ENCODE data around the gene SPATS2.

Gene SPATS2

GRCh38 chr12:49352351-49352750 is 14.9 kb upstream of the SPATS2 start:
- Histone ChIP-seq H3K9me3 (no peaks in the 10 kb centered on the region), H3K4me3 (ENCODE audit: low read depth in 1 of 2, low read length in 1 of 2) (no peak overlapping the region), H3K27ac (no peak overlapping the region), H3K27me3 (peaks cover 98% of the 10 kb centered on the region), H3K4me1 (ENCODE audit: control insufficient read depth in 1 of 2, insufficient read depth in 1 of 2, low read depth in 1 of 2, low read length in 1 of 2) (peaks cover 3 to 6% of the 10 kb centered on the region in 2 experiments), H3K36me3 (no peaks in the 10 kb centered on the region)
- TF ChIP-seq CTCF (IDR thresholded peaks at IDR 0.05) = no peak

GRCh38 chr12:49355913-49356312 is 11.3 kb upstream of the SPATS2 start:
- Histone ChIP-seq H3K27ac (no peak overlapping the region), H3K36me3 (no peaks in the 10 kb centered on the region), H3K9me3 (no peaks in the 10 kb centered on the region), H3K27me3 (peaks cover 84% of the 10 kb centered on the region), H3K4me3 (ENCODE audit: low read depth in 1 of 2, low read length in 1 of 2) (no peak overlapping the region), H3K4me1 (ENCODE audit: control insufficient read depth in 1 of 2, insufficient read depth in 1 of 2, low read depth in 1 of 2, low read length in 1 of 2) (no peaks in the 10 kb centered on the region)
- no peak for TF ChIP-seq CTCF (IDR thresholded peaks at IDR 0.05)

- H3K4me1 ChIP-seq (ENCODE audit: control insufficient read depth in 1 of 2, insufficient read depth in 1 of 2, low read depth in 1 of 2, low read length in 1 of 2) = no peaks in the 10 kb centered on the region
- TF ChIP-seq CTCF (IDR thresholded peaks at IDR 0.05) = no peak
- H3K27me3 ChIP-seq = peaks cover 82% of the 10 kb centered on the region
- H3K4me3 ChIP-seq (ENCODE audit: low read depth in 1 of 2, low read length in 1 of 2) = no peak overlapping the region
- H3K9me3 ChIP-seq = no peaks in the 10 kb centered on the region
- H3K27ac ChIP-seq = no peak overlapping the region
- H3K36me3 ChIP-seq = no peaks in the 10 kb centered on the region
Observed at GRCh38 chr12:49357103-49357678, 10.1 kb upstream of the SPATS2 start.

GRCh38 chr12:49358483-49359141 is 8.7 kb upstream of the SPATS2 start:
- H3K4me3 ChIP-seq (ENCODE audit: low read depth in 1 of 2, low read length in 1 of 2) = no peak overlapping the region
- no peaks in the 10 kb centered on the region for H3K36me3 ChIP-seq
- H3K27me3 ChIP-seq = peaks cover 70% of the 10 kb centered on the region
- no peak overlapping the region for H3K27ac ChIP-seq
- H3K4me1 ChIP-seq (ENCODE audit: control insufficient read depth in 1 of 2, insufficient read depth in 1 of 2, low read depth in 1 of 2, low read length in 1 of 2) = no peaks in the 10 kb centered on the region
- no peaks in the 10 kb centered on the region for H3K9me3 ChIP-seq
- TF ChIP-seq CTCF (IDR thresholded peaks at IDR 0.05) = no peak

GRCh38 chr12:49359671-49360070 is 7.6 kb upstream of the SPATS2 start:
- H3K4me1 ChIP-seq (ENCODE audit: control insufficient read depth in 1 of 2, insufficient read depth in 1 of 2, low read depth in 1 of 2, low read length in 1 of 2) = no peaks in the 10 kb centered on the region
- H3K9me3 ChIP-seq = no peaks in the 10 kb centered on the region
- TF ChIP-seq CTCF (IDR thresholded peaks at IDR 0.05) = no peak
- H3K27me3 ChIP-seq = peaks cover 60% of the 10 kb centered on the region
- no peak overlapping the region for H3K4me3 ChIP-seq (ENCODE audit: low read depth in 1 of 2, low read length in 1 of 2)
- H3K36me3 ChIP-seq = no peaks in the 10 kb centered on the region
- H3K27ac ChIP-seq = no peak overlapping the region
